ENCODE data around the gene ERVK3-1.
"Not testable (repeated sequence)": the region's sequence is repeated elsewhere in the genome, so short reads cannot be mapped to it uniquely, and the experiment has no call there.

ERVK3-1 gene, protein sequence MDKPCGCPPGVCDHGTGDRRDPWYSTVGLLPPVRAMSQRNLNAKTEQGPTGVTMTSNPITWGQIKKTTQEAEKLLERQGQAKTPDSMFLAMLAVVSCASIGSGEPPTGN

DNA sequence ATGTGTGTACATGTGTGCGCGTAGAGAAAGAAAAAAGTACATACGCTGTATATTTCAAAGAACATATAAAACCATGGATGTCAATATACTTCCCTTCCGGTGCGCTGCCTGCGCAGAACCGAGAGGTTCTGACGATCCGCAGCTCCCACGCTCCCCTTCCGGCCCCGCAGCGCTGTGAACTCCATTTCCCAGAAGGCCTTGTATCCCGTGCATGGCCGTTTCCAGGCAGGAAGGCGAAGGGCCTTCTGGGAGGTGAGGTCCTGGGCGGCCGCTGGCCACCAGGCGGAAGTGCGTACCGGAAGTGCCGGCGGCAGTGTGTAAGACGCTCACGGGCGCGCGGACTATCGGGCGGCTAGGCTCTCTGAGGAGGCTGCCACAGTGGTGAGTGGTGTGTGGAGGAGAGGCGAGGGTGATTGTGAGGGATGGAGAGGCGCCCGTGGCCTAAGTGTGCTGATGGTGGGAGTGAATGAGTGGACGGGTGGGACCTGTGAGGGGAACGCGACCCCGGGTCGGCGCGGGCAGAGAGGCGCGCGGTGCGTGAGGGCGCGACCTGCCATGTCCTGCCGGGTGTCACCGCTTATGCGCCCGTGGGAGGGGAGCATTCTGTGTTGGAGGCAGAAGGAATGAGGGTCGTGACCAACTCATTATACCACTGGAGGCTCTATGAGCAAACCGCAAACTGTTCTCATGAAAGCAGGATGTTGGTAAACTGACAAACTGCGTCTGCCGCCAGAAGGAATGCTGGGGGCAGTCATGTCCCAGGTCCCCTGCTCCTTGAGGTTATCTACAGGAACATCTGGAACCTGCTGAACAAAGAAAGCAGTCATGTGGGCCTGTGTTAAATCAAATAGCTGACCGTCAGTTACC is at the start of gene ERVK3-1:
Gene ERVK3-1 (plus strand): TSS at position 313 of the 867 bp plus-strand sequence. CDS start 6,792 bp downstream, outside the sequence.
- H3K27me3 ChIP-seq (ENCODE audit: insufficient read depth, low read length), result no peaks in the 10 kb centered on the region
- H3K4me1 ChIP-seq (ENCODE audit: insufficient read depth, low read length), result peaks cover 10% of the 10 kb centered on the region
- peak within 1 kb of the TSS; percentile 58 for H2AFZ ChIP-seq (ENCODE audit: low read depth, low read length)
- peak within 1 kb of the TSS; percentile 85 for H3K4me3 ChIP-seq (ENCODE audit: low read length)
- H3K9me3 ChIP-seq (ENCODE audit: low read length), result peaks cover 16% of the 10 kb centered on the region
- peaks cover 56% of the 10 kb centered on the region for H3K36me3 ChIP-seq (ENCODE audit: insufficient read depth, low read length)

DNA sequence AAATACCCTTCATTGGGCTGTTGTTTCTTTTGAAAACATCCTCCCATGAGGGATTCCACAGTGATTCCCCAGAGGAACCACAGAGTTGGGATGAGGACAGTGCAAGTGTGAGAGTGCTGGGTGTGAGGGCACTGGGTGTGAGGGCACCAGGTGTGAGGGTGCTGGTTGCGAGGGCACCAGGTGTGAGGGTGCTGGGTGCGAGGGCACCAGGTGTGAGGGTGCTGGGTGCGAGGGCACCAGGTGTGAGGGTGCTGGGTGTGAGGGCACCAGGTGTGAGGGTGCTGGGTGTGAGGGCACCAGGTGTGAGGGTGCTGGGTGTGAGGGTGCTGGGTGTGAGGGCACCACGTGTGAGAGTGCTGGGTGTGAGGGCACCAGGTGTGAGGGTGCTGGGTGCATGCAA is 46.9 kb upstream of the ERVK3-1 start:
- H2AFZ ChIP-seq (ENCODE audit: low read depth, low read length); H3K4me3 ChIP-seq (ENCODE audit: low read length); H3K27me3 ChIP-seq (ENCODE audit: insufficient read depth, low read length); H3K4me1 ChIP-seq (ENCODE audit: insufficient read depth, low read length): not testable (repeated sequence)
- H3K9me3 ChIP-seq (ENCODE audit: low read length), result peaks cover 88% of the 10 kb centered on the region
- peaks cover 78% of the 10 kb centered on the region for H3K36me3 ChIP-seq (ENCODE audit: insufficient read depth, low read length)

DNA sequence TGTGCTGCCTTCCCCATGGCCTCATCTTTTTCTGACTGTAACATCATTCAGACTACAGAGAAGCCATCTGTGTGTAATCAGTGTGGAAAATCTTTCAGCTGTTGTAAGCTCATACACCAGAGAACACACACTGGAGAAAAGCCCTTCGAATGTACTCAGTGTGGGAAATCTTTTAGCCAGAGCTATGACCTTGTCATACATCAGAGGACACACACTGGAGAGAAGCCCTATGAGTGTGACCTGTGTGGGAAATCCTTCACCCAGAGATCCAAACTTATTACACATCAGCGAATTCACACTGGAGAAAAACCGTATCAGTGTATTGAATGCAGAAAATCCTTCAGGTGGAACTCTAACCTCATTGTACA is 43.6 kb upstream of the ERVK3-1 start:
- Histone ChIP-seq H3K9me3 (ENCODE audit: low read length) (peaks cover 87% of the 10 kb centered on the region), H2AFZ (ENCODE audit: low read depth, low read length) (no peak overlapping the region), H3K27me3 (ENCODE audit: insufficient read depth, low read length) (no peaks in the 10 kb centered on the region), H3K36me3 (ENCODE audit: insufficient read depth, low read length) (peaks cover 67% of the 10 kb centered on the region), H3K4me3 (ENCODE audit: low read length) (no peak overlapping the region), H3K4me1 (ENCODE audit: insufficient read depth, low read length) (no peaks in the 10 kb centered on the region)

DNA sequence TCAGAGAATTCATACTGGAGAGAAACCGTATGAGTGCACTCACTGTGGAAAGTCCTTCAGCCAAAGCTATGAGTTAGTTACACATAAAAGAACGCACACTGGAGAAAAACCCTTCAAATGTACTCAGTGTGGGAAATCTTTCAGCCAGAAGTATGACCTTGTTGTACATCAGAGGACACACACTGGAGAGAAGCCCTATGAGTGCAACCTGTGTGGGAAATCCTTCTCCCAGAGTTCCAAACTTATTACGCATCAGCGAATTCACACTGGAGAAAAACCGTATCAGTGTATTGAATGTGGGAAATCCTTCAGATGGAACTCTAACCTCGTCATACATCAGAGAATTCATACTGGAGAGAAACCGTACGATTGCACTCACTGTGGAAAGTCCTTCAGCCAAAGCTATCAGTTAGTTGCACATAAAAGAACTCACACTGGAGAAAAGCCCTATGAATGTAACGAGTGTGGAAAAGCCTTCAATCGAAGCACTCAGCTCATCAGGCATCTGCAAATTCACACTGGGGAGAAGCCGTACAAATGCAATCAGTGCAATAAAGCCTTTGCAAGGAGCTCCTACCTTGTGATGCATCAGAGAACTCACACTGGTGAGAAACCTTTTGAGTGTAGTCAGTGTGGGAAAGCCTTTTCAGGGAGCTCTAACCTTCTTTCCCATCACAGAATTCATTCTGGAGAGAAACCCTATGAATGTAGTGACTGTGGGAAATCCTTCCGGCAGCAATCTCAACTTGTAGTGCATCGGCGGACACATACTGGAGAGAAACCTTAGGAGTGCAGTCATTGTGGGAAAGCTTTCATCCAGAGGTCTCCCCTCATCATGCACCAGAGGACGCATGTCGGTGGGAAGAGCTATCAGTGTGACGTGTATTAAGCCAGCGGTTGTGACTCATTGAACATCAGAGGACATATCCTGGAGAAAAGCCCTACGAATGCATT is 42.9 kb upstream of the ERVK3-1 start:
- peaks cover 65% of the 10 kb centered on the region for H3K36me3 ChIP-seq (ENCODE audit: insufficient read depth, low read length)
- peaks cover 87% of the 10 kb centered on the region for H3K9me3 ChIP-seq (ENCODE audit: low read length)
- no peaks in the 10 kb centered on the region for H3K27me3 ChIP-seq (ENCODE audit: insufficient read depth, low read length)
- H3K4me3 ChIP-seq (ENCODE audit: low read length), result no peak overlapping the region
- no peak overlapping the region for H2AFZ ChIP-seq (ENCODE audit: low read depth, low read length)
- H3K4me1 ChIP-seq (ENCODE audit: insufficient read depth, low read length), result no peaks in the 10 kb centered on the region

DNA sequence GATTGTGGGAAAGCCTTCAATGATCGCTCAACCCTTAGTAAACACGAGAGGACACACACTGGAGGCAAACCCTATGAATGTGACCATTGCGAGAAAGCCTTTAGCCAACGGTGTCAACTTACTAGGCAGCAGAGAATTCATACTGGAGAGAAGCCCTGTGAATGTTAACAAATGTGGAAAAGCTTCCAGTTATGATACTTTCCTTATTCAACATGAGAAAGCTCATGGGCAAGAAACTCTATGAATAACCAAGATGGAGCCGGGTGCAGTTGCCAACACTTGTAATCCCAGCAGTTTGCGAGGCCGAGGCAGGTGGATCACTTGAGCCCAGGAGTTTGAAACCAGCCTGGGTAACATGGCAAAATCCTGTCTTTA is 42.3 kb upstream of the ERVK3-1 start:
- no peak overlapping the region for H2AFZ ChIP-seq (ENCODE audit: low read depth, low read length)
- H3K4me3 ChIP-seq (ENCODE audit: low read length), result no peak overlapping the region
- peaks cover 81% of the 10 kb centered on the region for H3K9me3 ChIP-seq (ENCODE audit: low read length)
- no peaks in the 10 kb centered on the region for H3K4me1 ChIP-seq (ENCODE audit: insufficient read depth, low read length)
- no peaks in the 10 kb centered on the region for H3K27me3 ChIP-seq (ENCODE audit: insufficient read depth, low read length)
- H3K36me3 ChIP-seq (ENCODE audit: insufficient read depth, low read length), result peaks cover 61% of the 10 kb centered on the region

DNA sequence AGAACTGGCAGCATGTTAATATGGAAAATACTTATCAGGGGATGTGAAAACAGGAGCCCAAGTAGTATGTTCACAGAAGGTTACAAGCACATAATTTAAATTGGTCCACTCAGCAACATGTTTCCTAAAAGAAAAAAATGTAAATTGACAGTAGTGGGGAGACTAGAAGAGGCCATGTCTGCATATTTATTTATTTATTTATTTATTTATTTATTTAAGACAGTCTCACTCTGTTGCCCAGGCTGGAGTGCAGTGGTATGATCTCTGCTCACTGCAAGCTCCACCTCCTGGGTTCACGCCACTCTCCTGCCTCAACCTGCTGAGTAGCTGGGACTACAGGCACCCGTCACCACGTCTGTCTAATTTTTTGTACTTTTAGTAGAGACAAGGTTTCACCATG is 40.1 kb upstream of the ERVK3-1 start:
- Histone ChIP-seq H3K4me1 (ENCODE audit: insufficient read depth, low read length) (no peaks in the 10 kb centered on the region), H3K4me3 (ENCODE audit: low read length) (no peak overlapping the region), H2AFZ (ENCODE audit: low read depth, low read length) (no peak overlapping the region), H3K36me3 (ENCODE audit: insufficient read depth, low read length) (peaks cover 43% of the 10 kb centered on the region), H3K9me3 (ENCODE audit: low read length) (peaks cover 71% of the 10 kb centered on the region), H3K27me3 (ENCODE audit: insufficient read depth, low read length) (no peaks in the 10 kb centered on the region)

DNA sequence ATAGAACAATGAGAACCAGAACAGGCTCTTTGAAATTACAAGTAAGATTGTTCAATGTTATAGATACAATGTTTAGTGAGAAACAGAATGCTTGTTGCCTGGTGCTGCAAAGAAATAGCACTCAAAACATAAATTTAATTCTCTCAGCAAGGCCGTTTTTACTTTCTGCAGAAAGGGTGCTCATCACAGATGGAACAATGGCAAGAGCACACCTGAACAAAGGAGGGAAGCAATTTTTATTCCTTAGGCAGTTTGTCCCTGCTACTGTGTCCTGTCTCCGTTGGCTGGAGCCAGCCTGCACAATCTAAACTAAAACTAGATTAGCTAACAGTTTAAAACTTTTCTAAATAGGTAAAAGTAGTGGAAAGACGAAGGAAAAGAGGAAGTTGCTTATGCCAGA is 36.8 kb upstream of the ERVK3-1 start:
- peaks cover 60% of the 10 kb centered on the region for H3K9me3 ChIP-seq (ENCODE audit: low read length)
- peaks cover 24% of the 10 kb centered on the region for H3K36me3 ChIP-seq (ENCODE audit: insufficient read depth, low read length)
- no peak overlapping the region for H2AFZ ChIP-seq (ENCODE audit: low read depth, low read length)
- H3K4me1 ChIP-seq (ENCODE audit: insufficient read depth, low read length), result no peaks in the 10 kb centered on the region
- no peaks in the 10 kb centered on the region for H3K27me3 ChIP-seq (ENCODE audit: insufficient read depth, low read length)
- H3K4me3 ChIP-seq (ENCODE audit: low read length), result no peak overlapping the region

DNA sequence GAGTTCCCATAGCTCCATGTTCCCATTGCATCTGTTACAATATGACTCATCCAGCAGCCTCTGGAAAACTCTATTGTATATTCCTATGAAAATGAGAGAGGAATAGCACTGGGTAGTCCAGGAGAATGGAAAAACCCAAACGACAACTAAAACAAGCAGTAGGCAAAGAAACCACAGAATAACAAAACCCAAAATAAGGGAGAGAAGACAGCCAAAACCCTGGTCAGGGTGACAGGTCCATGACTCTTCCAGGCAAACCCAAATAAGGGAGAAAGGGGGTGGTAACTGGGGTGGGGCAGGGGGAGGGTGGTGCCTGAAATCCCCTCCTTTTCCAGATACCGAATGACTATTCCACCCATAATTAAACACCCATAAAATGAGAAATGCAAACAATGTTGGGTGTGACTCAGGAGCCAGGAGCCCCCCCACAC is 30.4 kb upstream of the ERVK3-1 start:
- H3K4me1 ChIP-seq (ENCODE audit: insufficient read depth, low read length), result peaks cover 4% of the 10 kb centered on the region
- H3K9me3 ChIP-seq (ENCODE audit: low read length), result peaks cover 50% of the 10 kb centered on the region
- H3K4me3 ChIP-seq (ENCODE audit: low read length), result no peak overlapping the region
- no peaks in the 10 kb centered on the region for H3K27me3 ChIP-seq (ENCODE audit: insufficient read depth, low read length)
- H2AFZ ChIP-seq (ENCODE audit: low read depth, low read length), result no peak overlapping the region
- H3K36me3 ChIP-seq (ENCODE audit: insufficient read depth, low read length), result peaks cover 39% of the 10 kb centered on the region

DNA sequence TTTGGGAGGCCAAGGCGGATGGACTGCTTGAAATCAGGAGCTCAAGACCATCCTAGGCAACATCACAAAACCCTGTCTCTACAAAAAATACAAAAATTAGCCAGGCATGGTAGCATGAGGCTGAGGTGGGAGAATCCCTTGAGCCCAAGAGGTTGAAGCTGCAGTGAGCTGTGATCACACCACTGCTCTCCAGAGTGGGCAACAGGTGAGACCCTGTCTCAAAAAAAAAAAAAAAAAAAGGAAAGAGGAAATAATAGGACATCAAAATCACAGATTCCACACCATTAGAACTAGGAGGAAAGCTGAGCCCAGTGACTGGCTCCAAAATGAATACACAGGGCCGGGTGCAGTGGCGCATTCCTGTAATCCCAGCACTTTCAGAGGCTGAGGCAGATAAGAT is 29.6 kb upstream of the ERVK3-1 start:
- Histone ChIP-seq H3K4me3 (ENCODE audit: low read length) (no peak overlapping the region), H2AFZ (ENCODE audit: low read depth, low read length) (no peak overlapping the region), H3K9me3 (ENCODE audit: low read length) (peaks cover 52% of the 10 kb centered on the region), H3K27me3 (ENCODE audit: insufficient read depth, low read length) (no peaks in the 10 kb centered on the region), H3K4me1 (ENCODE audit: insufficient read depth, low read length) (peaks cover 9% of the 10 kb centered on the region), H3K36me3 (ENCODE audit: insufficient read depth, low read length) (peaks cover 45% of the 10 kb centered on the region)

DNA sequence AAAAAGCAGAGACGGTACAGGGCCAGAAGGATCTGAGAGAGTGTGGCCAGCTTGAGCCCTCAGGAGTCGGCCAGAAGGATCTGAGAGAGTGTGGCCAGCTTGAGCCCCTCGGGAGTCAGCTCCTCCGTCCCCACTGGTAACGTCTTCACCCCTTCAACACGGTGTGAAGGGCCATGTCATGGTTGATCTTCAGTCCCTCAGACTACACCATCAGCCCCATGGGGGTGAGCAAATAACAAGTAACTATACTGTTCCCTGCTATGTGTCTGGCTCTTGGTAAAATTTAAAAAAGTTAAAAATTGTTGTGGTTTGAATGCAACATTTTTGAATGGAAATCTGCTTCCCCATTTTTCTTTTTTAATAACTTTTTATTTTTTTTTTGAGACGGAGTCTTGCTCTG is 28.0 kb upstream of the ERVK3-1 start:
- peaks cover 49% of the 10 kb centered on the region for H3K36me3 ChIP-seq (ENCODE audit: insufficient read depth, low read length)
- peaks cover 51% of the 10 kb centered on the region for H3K9me3 ChIP-seq (ENCODE audit: low read length)
- H3K4me1 ChIP-seq (ENCODE audit: insufficient read depth, low read length), result peaks cover 9% of the 10 kb centered on the region
- H3K27me3 ChIP-seq (ENCODE audit: insufficient read depth, low read length), result no peaks in the 10 kb centered on the region
- H2AFZ ChIP-seq (ENCODE audit: low read depth, low read length), result no peak overlapping the region
- H3K4me3 ChIP-seq (ENCODE audit: low read length), result no peak overlapping the region

DNA sequence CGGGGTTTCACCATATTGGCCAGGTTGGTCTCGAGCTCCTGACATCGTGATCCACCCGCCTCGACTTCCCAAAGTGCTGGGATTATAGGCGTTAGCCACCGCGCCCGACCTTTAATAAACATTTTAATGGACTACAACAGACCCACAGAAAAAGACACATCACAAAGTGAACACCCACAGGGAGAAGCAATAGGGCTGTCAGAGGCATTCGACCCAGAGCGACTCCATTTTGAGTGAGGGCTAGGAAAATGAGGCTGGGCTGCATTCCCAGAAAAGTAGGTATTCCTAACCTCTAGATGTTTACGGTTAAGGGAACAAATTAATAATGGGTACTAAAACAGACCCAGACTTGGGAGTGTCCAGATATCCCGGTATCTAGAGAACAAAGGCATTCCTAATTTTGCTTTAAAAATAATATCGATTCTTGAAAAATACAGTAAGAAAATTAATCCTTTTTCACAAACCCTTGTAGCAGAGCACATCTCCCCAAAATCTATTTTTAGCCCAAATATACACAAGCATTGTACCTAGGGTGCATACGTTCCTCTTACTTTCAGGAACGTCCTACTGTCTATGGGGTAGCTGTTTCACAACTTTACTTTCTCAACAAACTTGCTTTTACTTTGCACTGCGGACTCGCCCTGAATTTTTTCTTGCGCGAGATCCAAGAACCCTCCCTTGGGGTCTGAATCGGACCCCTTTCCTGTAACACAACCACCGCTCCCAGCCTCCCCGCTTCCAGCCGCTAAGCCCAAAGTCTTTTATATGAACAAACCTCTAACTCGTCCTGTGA is 27.2 kb upstream of the ERVK3-1 start:
- H3K36me3 ChIP-seq (ENCODE audit: insufficient read depth, low read length), result peaks cover 52% of the 10 kb centered on the region
- peak overlapping the region; percentile 73 for H3K4me3 ChIP-seq (ENCODE audit: low read length)
- peaks cover 9% of the 10 kb centered on the region for H3K4me1 ChIP-seq (ENCODE audit: insufficient read depth, low read length)
- H3K27me3 ChIP-seq (ENCODE audit: insufficient read depth, low read length), result no peaks in the 10 kb centered on the region
- peak overlapping the region; percentile 74 for H2AFZ ChIP-seq (ENCODE audit: low read depth, low read length)
- peaks cover 48% of the 10 kb centered on the region for H3K9me3 ChIP-seq (ENCODE audit: low read length)

DNA sequence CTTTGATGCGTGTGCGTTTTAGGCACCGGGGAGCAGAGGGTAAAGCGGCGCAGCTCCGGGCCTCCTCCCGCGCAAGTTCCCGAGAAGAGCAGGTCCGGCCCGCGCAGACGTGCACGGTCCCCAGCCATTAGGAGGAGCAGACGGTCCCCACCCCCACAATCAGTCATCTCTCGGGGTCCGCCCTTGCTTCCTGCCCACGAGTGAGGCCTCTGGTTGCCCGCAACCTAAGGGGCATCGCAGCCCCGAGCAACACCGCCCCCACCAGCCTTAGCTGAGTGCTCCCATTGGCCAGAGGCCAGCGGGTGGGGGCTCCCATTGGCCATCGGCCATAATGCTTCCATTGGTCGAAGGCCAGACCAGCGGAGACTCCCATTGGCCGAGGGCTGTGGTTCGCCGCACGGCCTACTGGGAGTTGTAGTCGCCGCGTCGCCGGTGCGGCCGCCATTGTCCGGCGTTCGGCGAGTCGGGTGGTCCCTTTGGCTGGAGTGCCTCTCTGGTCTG is 26.6 kb upstream of the ERVK3-1 start, which contains the start of gene ZNF8:
Gene ZNF8 (plus strand): TSS at position 415 of the 501 bp plus-strand sequence. CDS start 127 bp downstream, outside the sequence.
- H3K27me3 ChIP-seq (ENCODE audit: insufficient read depth, low read length), result no peaks in the 10 kb centered on the region
- peaks cover 9% of the 10 kb centered on the region for H3K4me1 ChIP-seq (ENCODE audit: insufficient read depth, low read length)
- H3K9me3 ChIP-seq (ENCODE audit: low read length), result peaks cover 51% of the 10 kb centered on the region

More for the DNA sequence above, 26.6 kb upstream of the ERVK3-1 start, which contains the start of gene ZNF8:
- Histone ChIP-seq H3K36me3 (ENCODE audit: insufficient read depth, low read length) (peaks cover 56% of the 10 kb centered on the region), H3K4me3 (ENCODE audit: low read length) (peak within 1 kb of the TSS; percentile 73), H2AFZ (ENCODE audit: low read depth, low read length) (peak within 1 kb of the TSS; percentile 74)
